ENCODE data around the gene BCL2. TPM values are rescaled to one million over a fixed set of nuclear protein-coding genes. Genes with fewer than 3 reads are reported as not detected.
A peak's percentile ranks its signal among the peaks of the same experiment; 100 is the strongest.
"Not testable (repeated sequence)": the region's sequence is repeated elsewhere in the genome, so short reads cannot be mapped to it uniquely, and the experiment has no call there.

The BCL2 gene
- total RNA-seq, 4 donors from 2014 or later, result 16.2 to 54.5 (median 20.7) TPM

GRCh38 chr18:63207143-63207790, 112.3 kb downstream of the BCL2 start:
- H3K27me3 ChIP-seq, result no peaks in the 10 kb centered on the region
- H3K4me3 ChIP-seq, result peak overlapping the region in 1 of 4 donors; percentile 26
- TF ChIP-seq POLR2A (IDR thresholded peaks at IDR 0.05), result no peak
- H3K27ac ChIP-seq, result peak overlapping the region in 3 of 4 donors; percentile 4 to 76 (median 10)
- H3K9me3 ChIP-seq, result no peaks in the 10 kb centered on the region
- peak in 2 of 3 donors; percentile 67 for DNase-seq
- H3K4me1 ChIP-seq, result peaks cover 0 to 14% (median 0%) of the 10 kb centered on the region in 4 donors
- H3K36me3 ChIP-seq, result no peaks in the 10 kb centered on the region

GRCh38 chr18:63206433-63207142, 113.0 kb downstream of the BCL2 start:
- Histone ChIP-seq H3K4me3 (peak overlapping the region in 1 of 4 donors; percentile 26), H3K4me1 (peaks cover 0 to 14% (median 0%) of the 10 kb centered on the region in 4 donors), H3K9me3 (no peaks in the 10 kb centered on the region), H3K27ac (peak overlapping the region in 3 of 4 donors; percentile 4 to 76 (median 10)), H3K36me3 (no peaks in the 10 kb centered on the region), H3K27me3 (no peaks in the 10 kb centered on the region)
- no peak for TF ChIP-seq POLR2A (IDR thresholded peaks at IDR 0.05)
- no peak for TF ChIP-seq CTCF (IDR thresholded peaks at IDR 0.05)
- no peak for DNase-seq

GRCh38 chr18:63205791-63206252, 113.7 kb downstream of the BCL2 start:
- TF ChIP-seq POLR2A (IDR thresholded peaks at IDR 0.05) (no peak), CTCF (IDR thresholded peaks at IDR 0.05) (no peak)
- H3K4me3 ChIP-seq, result no peak overlapping the region
- H3K27ac ChIP-seq, result peak overlapping the region in 2 of 4 donors; percentile 22 to 76
- peaks cover 0 to 14% (median 0%) of the 10 kb centered on the region in 4 donors for H3K4me1 ChIP-seq
- no peaks in the 10 kb centered on the region for H3K36me3 ChIP-seq
- no peaks in the 10 kb centered on the region for H3K9me3 ChIP-seq
- DNase-seq, result no peak
- no peaks in the 10 kb centered on the region for H3K27me3 ChIP-seq

GRCh38 chr18:63203497-63203896, 116.1 kb downstream of the BCL2 start:
- no peak for DNase-seq
- no peak for TF ChIP-seq CTCF (IDR thresholded peaks at IDR 0.05)
- TF ChIP-seq POLR2A (IDR thresholded peaks at IDR 0.05), result no peak
- Histone ChIP-seq H3K27me3 (no peaks in the 10 kb centered on the region), H3K4me1 (peaks cover 0 to 14% (median 0%) of the 10 kb centered on the region in 4 donors), H3K4me3 (no peak overlapping the region), H3K36me3 (no peaks in the 10 kb centered on the region), H3K9me3 (no peaks in the 10 kb centered on the region), H3K27ac (no peak overlapping the region)

- Histone ChIP-seq H3K36me3 (no peaks in the 10 kb centered on the region), H3K27ac (no peak overlapping the region), H3K4me3 (no peak overlapping the region), H3K27me3 (no peaks in the 10 kb centered on the region), H3K4me1 (peaks cover 0 to 10% (median under 1%) of the 10 kb centered on the region in 4 donors), H3K9me3 (no peaks in the 10 kb centered on the region)
- TF ChIP-seq CTCF (IDR thresholded peaks at IDR 0.05), result no peak
- TF ChIP-seq POLR2A (IDR thresholded peaks at IDR 0.05), result no peak
- no peak for DNase-seq
These were observed 116.7 kb downstream of the BCL2 start for GRCh38 chr18:63202828-63203227.

GRCh38 chr18:63201456-63201855, 118.1 kb downstream of the BCL2 start:
- H3K4me3 ChIP-seq, H3K27ac ChIP-seq, H3K4me1 ChIP-seq, H3K9me3 ChIP-seq, H3K36me3 ChIP-seq, H3K27me3 ChIP-seq, DNase-seq: not testable (repeated sequence)

Data from Peyer's patch (tissue), 4 donors.